Activated CD4-positive, alpha-beta T cell treated with anti-CD3 and anti-CD28 coated beads, Interleukin-2, amount 50 U/mL, for 24 hours (primary cell): ENCODE data around the gene LYST.
A peak's percentile ranks its signal among the peaks of the same experiment; 100 is the strongest.
"Not testable (repeated sequence)": the region's sequence is repeated elsewhere in the genome, so short reads cannot be mapped to it uniquely, and the experiment has no call there.

Source experiments
- DNase-seq, 2 donors: peaks; one replicate each; pipeline ENCODE4 v3.0.0-alpha.2; 2020; ENCODE audit warnings: low read depth in 1 of 2, low spot score in 1 of 2

Gene LYST

GRCh38 chr1:235642011-235642942, 224.4 kb downstream of the LYST start:
- peak; percentile 31 to 42 for DNase-seq

- DNase-seq = no peak
Observed at GRCh38 chr1:235640580-235640979, 226.1 kb downstream of the LYST start.

GRCh38 chr1:235639226-235640205, 227.2 kb downstream of the LYST start:
- no peak for DNase-seq

GRCh38 chr1:235638612-235639011, 228.1 kb downstream of the LYST start:
- DNase-seq = not testable (repeated sequence)

GRCh38 chr1:235637756-235638534, 228.8 kb downstream of the LYST start:
- DNase-seq = no peak

GRCh38 chr1:235635938-235636662, 230.6 kb downstream of the LYST start:
- DNase-seq = no peak

GRCh38 chr1:235632506-235633401, 234.0 kb downstream of the LYST start:
- no peak for DNase-seq

GRCh38 chr1:235631816-235632215, 234.9 kb downstream of the LYST start:
- DNase-seq = no peak

GRCh38 chr1:235628316-235629005, 238.2 kb downstream of the LYST start:
- DNase-seq = no peak

GRCh38 chr1:235625831-235626230, 240.9 kb downstream of the LYST start:
- no peak for DNase-seq

GRCh38 chr1:235625340-235625739, 241.4 kb downstream of the LYST start:
- DNase-seq = no peak

GRCh38 chr1:235624721-235625333, 241.9 kb downstream of the LYST start:
- DNase-seq = no peak

GRCh38 chr1:235622936-235623779, 243.5 kb downstream of the LYST start:
- no peak for DNase-seq

- DNase-seq = not testable (repeated sequence)
Observed at GRCh38 chr1:235619149-235619548, 247.6 kb downstream of the LYST start.

- DNase-seq = no peak
Observed at GRCh38 chr1:235617808-235618207, 248.9 kb downstream of the LYST start.

GRCh38 chr1:235617140-235617539, 249.6 kb downstream of the LYST start:
- no peak for DNase-seq

- DNase-seq = no peak
Observed at GRCh38 chr1:235614442-235614954, 252.2 kb downstream of the LYST start.
